Ecto neural progenitor cell (in vitro differentiated cells): ENCODE results near the gene TIMM23.
"Not testable (repeated sequence)": the region's sequence is repeated elsewhere in the genome, so short reads cannot be mapped to it uniquely, and the experiment has no call there.

Experiments used
- DNase-seq: peaks from one replicate; pipeline ENCODE4 v3.0.0-alpha.2; 2018; ENCODE audit warnings: low spot score

Gene TIMM23

GRCh38 chr10:46022978-46023702 lies 50.9 kb downstream of the TIMM23 start:
- peak; percentile 93 for DNase-seq

DNA sequence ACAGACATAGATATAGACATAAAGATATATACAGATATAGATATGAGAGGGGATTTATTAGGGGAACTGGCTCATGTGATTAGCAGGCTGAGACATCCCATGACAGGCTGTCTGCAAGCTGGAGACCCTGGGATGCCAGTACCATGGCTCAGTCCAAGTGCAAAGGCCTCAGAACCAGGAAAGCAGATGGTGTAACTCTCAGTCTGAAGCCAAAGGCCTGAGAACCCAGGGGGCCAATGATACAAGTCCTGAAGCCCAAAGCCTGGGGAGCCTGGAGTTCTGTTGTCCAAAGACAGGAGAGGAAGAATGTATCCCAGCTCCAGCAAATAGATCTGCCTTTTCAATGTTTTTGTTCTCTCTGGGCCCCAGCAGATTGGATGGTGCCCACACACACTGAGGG lies 52.7 kb downstream of the TIMM23 start:
- DNase-seq = no peak

GRCh38 chr10:46025406-46025805 lies 53.1 kb downstream of the TIMM23 start:
- DNase-seq = no peak

DNA sequence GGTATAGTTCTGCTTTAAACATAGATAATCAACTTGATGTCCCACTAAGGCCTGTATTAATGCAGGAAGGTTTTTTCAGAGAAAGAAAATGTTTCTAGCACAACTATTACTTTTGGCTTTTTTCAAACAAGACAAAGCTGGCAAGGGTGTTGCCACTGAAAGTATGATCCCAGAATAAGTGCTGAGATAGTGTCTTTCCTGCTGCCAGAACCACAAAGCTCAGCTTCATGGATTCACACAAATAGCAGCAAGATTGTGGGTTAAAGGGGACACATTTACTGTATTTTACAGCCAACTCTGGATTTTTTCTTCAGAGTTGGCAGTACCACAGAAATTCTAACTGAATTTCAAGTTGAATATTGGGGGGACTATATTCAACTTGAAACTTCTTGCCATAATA lies 53.8 kb downstream of the TIMM23 start:
- no peak for DNase-seq

- DNase-seq = no peak
These were observed 56.5 kb downstream of the TIMM23 start for GRCh38 chr10:46028584-46029460.

DNA sequence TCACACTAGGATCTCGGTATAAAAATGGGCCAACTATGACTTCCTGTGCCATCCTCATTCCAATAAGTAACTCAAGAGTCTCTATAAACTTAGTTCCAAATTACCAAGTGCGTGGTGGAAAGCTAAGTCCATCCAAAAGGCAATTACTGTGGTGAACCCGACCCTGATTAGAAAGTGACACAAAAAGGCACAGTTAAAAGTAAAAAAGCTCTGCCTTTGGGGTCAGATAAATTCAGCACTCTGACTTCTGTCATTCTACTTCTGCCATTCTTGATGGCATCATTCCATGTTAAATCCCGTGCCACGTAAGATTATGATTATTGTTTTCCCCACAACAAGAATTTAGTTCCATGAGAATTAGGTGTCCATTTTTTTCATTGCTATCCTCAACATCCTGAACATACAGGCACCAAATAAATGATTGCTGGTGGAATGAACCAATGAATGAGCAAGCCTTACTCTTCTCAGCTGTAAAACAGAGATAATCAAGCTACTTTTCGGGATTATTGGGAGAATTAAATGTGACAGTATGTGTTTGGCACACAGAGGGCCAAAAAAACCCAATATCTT lies 57.3 kb downstream of the TIMM23 start:
- no peak for DNase-seq

DNA sequence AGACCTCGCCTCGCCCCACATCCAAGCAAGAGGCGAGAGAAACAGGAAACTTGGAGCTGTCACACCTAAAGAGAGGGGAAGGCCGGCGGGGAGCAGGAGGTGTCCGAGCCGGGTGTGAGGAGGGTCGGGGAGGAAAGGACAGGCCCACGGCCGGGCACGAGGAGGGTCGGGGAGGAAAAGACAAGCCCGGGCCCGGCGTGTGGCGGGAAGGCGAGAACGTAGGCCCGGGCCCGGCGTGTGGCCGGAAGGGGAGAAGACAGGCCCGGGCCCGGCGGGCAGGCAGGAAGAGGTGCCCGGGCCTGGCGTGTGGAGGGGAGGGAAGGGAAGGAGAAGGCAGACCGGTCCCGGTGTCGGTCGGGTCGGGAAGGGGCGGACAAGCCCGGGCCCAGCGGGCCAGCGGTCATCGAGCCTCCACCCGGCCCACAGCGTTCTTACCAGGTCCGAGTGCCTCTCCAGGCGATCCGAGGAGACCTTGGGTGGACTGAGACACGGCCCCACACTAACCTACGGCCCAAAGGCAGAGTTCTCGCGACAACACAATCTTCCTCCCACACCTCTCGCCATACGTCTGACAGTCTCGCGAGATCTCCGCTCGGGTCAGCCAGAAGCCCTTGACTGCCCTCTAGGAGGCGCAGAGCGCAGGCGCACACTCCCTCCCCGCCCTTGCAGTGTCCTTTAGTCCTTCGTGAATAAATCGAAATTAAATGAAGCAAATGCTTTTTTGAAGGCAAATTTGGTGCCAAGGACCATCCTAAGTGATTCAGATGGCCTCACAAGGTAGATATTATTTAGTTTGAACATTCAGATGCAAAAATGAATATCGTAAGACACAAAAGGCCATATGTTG lies 58.0 kb downstream of the TIMM23 start, which contains the start of gene NCOA4:
Gene NCOA4 (minus strand): TSS at position 533 of the 847 bp plus-strand sequence. CDS start 13,943 bp downstream, outside the sequence.
- peak; percentile 96 for DNase-seq

GRCh38 chr10:46031648-46032532 lies 59.6 kb downstream of the TIMM23 start:
- DNase-seq = no peak

- DNase-seq = no peak
These were observed 61.3 kb downstream of the TIMM23 start for GRCh38 chr10:46033602-46034011.

DNA sequence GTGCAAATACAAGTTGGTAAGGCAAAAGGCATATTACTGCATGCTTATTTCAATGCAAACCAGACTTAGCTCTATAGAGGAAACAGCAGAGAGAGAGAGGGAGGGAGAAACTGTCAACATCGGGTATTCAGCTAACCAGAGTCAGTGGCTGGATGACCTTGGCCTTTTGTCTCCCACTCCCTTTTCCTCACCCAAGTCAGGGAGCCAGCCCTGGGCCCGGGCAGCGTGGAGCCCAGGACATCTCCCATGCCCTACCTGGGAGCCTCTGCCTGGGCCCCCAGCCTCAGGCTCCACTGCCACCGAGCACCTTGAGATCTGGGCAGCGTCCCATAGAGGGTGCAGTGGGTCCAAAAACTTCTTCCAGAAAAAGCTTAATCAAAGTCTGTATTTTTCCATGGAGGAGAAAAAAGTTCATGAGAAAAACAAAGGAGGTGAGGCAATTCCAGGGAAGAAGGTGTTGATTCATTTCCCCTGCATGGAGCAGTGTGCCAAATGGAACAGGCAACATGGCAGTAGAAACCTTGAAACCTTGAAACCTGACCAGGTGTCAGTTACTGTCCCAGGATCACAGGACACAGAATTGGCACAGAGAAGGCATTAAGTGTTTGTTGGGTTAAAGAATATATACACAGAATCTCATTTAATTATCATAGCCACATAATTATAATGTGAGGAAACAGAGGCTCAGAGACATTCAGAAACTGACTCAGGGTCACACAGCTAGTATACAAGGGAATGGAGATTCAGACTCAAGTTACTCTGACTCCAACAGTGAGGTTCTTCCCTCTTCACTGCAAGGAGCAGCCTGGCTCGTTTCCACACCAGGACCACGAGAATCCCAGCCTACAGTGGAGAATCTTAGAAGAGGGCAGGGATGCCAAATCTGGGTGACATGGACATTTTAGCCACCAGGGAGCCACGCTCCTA lies 63.9 kb downstream of the TIMM23 start:
- DNase-seq = no peak

GRCh38 chr10:46037107-46037825 lies 65.0 kb downstream of the TIMM23 start:
- DNase-seq = no peak

DNA sequence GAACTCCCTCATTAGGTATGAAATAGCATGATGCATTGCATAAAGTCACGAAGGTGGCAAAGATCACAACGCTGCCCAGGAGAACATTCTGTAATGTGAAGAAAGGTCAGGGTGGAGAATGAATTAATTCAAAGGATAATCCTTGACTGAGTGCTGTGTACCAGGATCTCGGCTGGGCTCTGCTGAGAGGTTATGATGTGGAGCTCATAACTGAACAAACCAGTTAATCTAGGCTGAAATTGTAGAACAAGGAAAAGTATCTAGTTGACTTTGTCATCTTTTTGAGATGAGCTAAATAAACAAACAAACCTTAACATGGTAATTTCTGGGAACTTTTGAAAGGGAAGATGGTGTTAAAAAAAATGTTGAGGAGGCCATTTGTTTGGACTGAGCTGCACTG lies 67.7 kb downstream of the TIMM23 start:
- DNase-seq = no peak

- no peak for DNase-seq
These were observed 70.2 kb downstream of the TIMM23 start for GRCh38 chr10:46042527-46042926.

DNA sequence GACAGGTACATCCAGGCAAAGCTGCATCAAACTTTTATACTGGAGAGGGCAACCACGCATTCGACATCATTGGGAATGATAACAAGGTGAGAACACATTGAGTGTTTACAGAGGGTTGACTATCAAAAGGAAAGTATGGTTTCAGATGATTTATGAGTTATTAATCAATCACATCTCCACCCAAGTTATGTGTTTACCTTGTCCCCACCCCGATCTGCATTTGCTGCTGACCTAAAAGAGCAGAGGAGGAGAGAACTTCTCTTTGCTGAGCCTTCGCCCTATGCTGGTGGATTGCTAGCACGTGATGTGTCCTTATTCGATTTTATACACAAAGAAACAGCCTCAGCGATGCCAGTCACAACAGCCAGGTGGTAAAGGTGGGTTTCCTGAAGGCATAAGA lies 74.0 kb downstream of the TIMM23 start, which contains the start of gene MSMB:
Gene MSMB (minus strand): TSS at position 9 of the 400 bp plus-strand sequence. CDS start 32 bp downstream, outside the sequence.
- DNase-seq = no peak

DNA sequence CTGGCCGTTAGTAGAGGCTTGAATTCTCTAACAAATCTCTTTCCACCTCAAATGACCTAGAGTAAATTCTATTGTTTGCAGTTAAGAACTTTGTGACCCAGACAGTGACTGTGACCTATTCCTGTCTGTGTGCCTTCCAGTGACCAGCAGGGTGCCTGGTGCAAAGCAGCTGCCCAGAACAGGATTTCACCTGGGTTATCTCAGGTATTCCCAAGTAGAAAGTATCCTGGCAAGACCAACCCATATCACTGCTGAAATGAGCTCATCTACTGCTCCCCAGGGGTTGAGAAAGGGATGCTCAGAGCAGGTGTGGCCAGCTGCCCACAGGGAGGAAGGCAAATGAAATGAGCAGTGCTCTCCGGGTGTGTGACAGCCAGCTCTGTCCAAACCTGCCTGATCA lies 75.9 kb downstream of the TIMM23 start:
- DNase-seq = no peak

- DNase-seq = not testable (repeated sequence)
These were observed 77.2 kb downstream of the TIMM23 start for GRCh38 chr10:46049497-46049831.

GRCh38 chr10:46050941-46051623 lies 78.8 kb downstream of the TIMM23 start:
- DNase-seq = peak; percentile 12

GRCh38 chr10:46052057-46052790 lies 79.9 kb downstream of the TIMM23 start:
- DNase-seq = no peak
